ENCODE data around the gene XPOT. TPM values are rescaled to one million over a fixed set of nuclear protein-coding genes. Genes with fewer than 3 reads are reported as not detected.

XPOT gene
- total and polyA plus RNA-seq, 2 of the 4 experiments (the other 2 are of a cell fraction), result 40.9 to 80.8 TPM

GRCh38 chr12:64362721-64363305 is 41.4 kb upstream of the XPOT start:
- H2BK15ac ChIP-seq (ENCODE audit: low read depth, low read length), result no peak overlapping the region
- no peak overlapping the region for H3K9ac ChIP-seq (ENCODE audit: low read depth, low read length)
- no peak overlapping the region for H3K4ac ChIP-seq (ENCODE audit: low read depth, low read length)
- CTCF ChIA-PET, result no interaction called here
- no peaks in the 10 kb centered on the region for H3K9me3 ChIP-seq (ENCODE audit: control insufficient read depth, insufficient read depth, low read length)
- no peak overlapping the region for H2AK9ac ChIP-seq (replicated peaks; ENCODE audit: low read depth, low read length, poor library complexity)
- no peak overlapping the region for H3K56ac ChIP-seq (ENCODE audit: extremely low read depth, insufficient read depth, low read length)
- dilution Hi-C loops (cut with HindIII; ENCODE audit: low sequenced_read_pairs, unreplicated experiment) (no loop called here), intact Hi-C loops (cut with micrococcal nuclease) (no loop called here), in situ Hi-C loops (cut with MboI; ENCODE audit: low sequenced_read_pairs) (no loop called here)
- no peaks in the 10 kb centered on the region for H3K9me1 ChIP-seq (ENCODE audit: insufficient read depth, low read length)
- no peak overlapping the region for H3K14ac ChIP-seq (replicated peaks; ENCODE audit: low read depth, low read length)
- no peaks in the 10 kb centered on the region for H3K79me1 ChIP-seq (ENCODE audit: low read depth in 1 of 2, low read length in 2 of 2)
- POLR2A ChIA-PET (ENCODE audit: unreplicated experiment), result no interaction called here
- no peak overlapping the region for H2AK5ac ChIP-seq (ENCODE audit: low read depth, low read length)
- H3K4me3 ChIP-seq (ENCODE audit: insufficient read depth, low read depth, low read length), result no peak overlapping the region
- H3K4me2 ChIP-seq (ENCODE audit: low read depth, low read length), result no peak overlapping the region
- no peak for DNase-seq
- no peak overlapping the region for H3K23ac ChIP-seq (ENCODE audit: low read depth, low read length)
- no TSS peak for BruUV-seq (replicated peaks)
- H2BK5ac ChIP-seq (ENCODE audit: low read depth, low read length, poor library complexity, severe bottlenecking), result no peak overlapping the region
- WGBS, 2 experiments (ENCODE audit: extremely low coverage in 2 of 2, insufficient read length in 1 of 2), result no CpG with 5 or more reads among the region's 4 CpGs
- H4K91ac ChIP-seq (ENCODE audit: insufficient read depth, low read depth, low read length), result no peak overlapping the region
- H3K4me1 ChIP-seq (ENCODE audit: control insufficient read depth, insufficient read depth, low read length), result no peaks in the 10 kb centered on the region
- no peak overlapping the region for H3K27ac ChIP-seq (ENCODE audit: insufficient read depth, low read length)
- no peak for TF ChIP-seq RAD21 (IDR thresholded peaks at IDR 0.05; ENCODE audit: low read length)
- TF ChIP-seq RFX5 (IDR thresholded peaks at IDR 0.05; ENCODE audit: low read depth, low read length), result no peak
- no peak for TF ChIP-seq CTCF (conservative IDR thresholded peaks at IDR 0.05; ENCODE audit: low read depth, low read length)
- TF ChIP-seq RCOR1 (IDR thresholded peaks at IDR 0.05; ENCODE audit: insufficient replicate concordance, low read length), result no peak
- H2BK20ac ChIP-seq (ENCODE audit: low read depth, low read length), result no peak overlapping the region
- H2AFZ ChIP-seq (replicated peaks; ENCODE audit: low read length, poor library complexity), result no peak overlapping the region
- no peaks in the 10 kb centered on the region for H3K27me3 ChIP-seq (ENCODE audit: control insufficient read depth, insufficient read depth, low read length)
- no peak for ATAC-seq (ENCODE audit: low read depth)
- no peak overlapping the region for H4K8ac ChIP-seq (ENCODE audit: low read depth in 2 of 2, low read length in 2 of 2)
- H4K5ac ChIP-seq (ENCODE audit: low read depth, low read length), result no peak overlapping the region
- H3K18ac ChIP-seq (ENCODE audit: low read depth, low read length), result no peak overlapping the region
- H4K20me1 ChIP-seq (ENCODE audit: insufficient read depth, low read length), result no peaks in the 10 kb centered on the region
- H3K36me3 ChIP-seq (ENCODE audit: control insufficient read depth, insufficient read depth, low read length), result no peaks in the 10 kb centered on the region
- H2BK120ac ChIP-seq (ENCODE audit: low read depth, low read length), result no peak overlapping the region
